GM23338 (cell line): ENCODE measurements around the gene MTA1. TPM values are rescaled to one million over a fixed set of nuclear protein-coding genes. Genes with fewer than 3 reads are reported as not detected.

ENCODE experiments used
- ATAC-seq: fragments of 200-7000 bp; cut with Tn5 transposase; 3 replicates; pipeline ENCODE4 v1.9.1; 2020
- DNase-seq: peaks from one replicate; pipeline ENCODE4 v3.0.0-alpha.2; 2015; ENCODE audit warnings: low spot score
- H2AFZ ChIP-seq: fragments of 200-600 bp; sonication (generic); 2 replicates; pipeline ENCODE4 v1.8.0; 2016; ENCODE audit warnings: antibody characterized with exemption, mild to moderate bottlenecking, moderate library complexity
- H3F3A ChIP-seq: fragments of 200-600 bp; sonication (generic); replicated peaks from 2 replicates; pipeline ENCODE4 v1.8.0; 2017; ENCODE audit warnings: antibody characterized with exemption, mixed run types, low read depth
- H3K27ac ChIP-seq: fragments of 200-600 bp; sonication (generic); 2 replicates; pipeline ENCODE4 v1.6.1; 2016; ENCODE audit warnings: low read depth
- H3K27me3 ChIP-seq: fragments of 200-600 bp; sonication (generic); 2 replicates; pipeline ENCODE4 v1.8.0; 2016; ENCODE audit warnings: mild to moderate bottlenecking, mixed run types, moderate library complexity; ENCODE audit not compliant: insufficient read depth
- H3K36me3 ChIP-seq: fragments of 200-600 bp; sonication (generic); 2 replicates; pipeline ENCODE4 v1.8.0; 2016; ENCODE audit warnings: mild to moderate bottlenecking; ENCODE audit not compliant: insufficient read depth
- H3K4me1 ChIP-seq: fragments of 200-600 bp; sonication (generic); 2 replicates; pipeline ENCODE4 v1.8.0; 2016; ENCODE audit warnings: mild to moderate bottlenecking, moderate library complexity; ENCODE audit not compliant: insufficient read depth
- H3K4me2 ChIP-seq: fragments of 200-600 bp; sonication (generic); 2 replicates; pipeline ENCODE4 v1.7.1; 2017; ENCODE audit warnings: mixed run types
- H3K4me3 ChIP-seq: fragments of 200-600 bp; sonication (generic); 2 replicates; pipeline ENCODE4 v1.6.1; 2016; ENCODE audit warnings: mixed run types
- H3K79me2 ChIP-seq: fragments of 200-600 bp; sonication (generic); replicated peaks from 2 replicates; pipeline ENCODE4 v1.8.0; 2017; ENCODE audit warnings: mild to moderate bottlenecking; ENCODE audit not compliant: insufficient read depth
- H3K9me2 ChIP-seq: fragments of 200-600 bp; sonication (generic); 2 replicates; pipeline ENCODE4 v1.8.0; 2017; ENCODE audit not compliant: insufficient read depth
- H4K20me1 ChIP-seq: fragments of 200-600 bp; sonication (generic); replicated peaks from 2 replicates; pipeline ENCODE4 v1.8.0; 2017; ENCODE audit warnings: mild to moderate bottlenecking; ENCODE audit not compliant: insufficient read depth
- H3K27ac Mint-ChIP-seq: 2 replicates; pipeline ENCODE4 v1.8.0; 2020; ENCODE audit warnings: inconsistent platforms, mild to moderate bottlenecking, moderate library complexity, mixed read lengths
- H3K27me3 Mint-ChIP-seq: 3 replicates; pipeline ENCODE4 v1.8.0; 2022; ENCODE audit warnings: low read depth, mild to moderate bottlenecking, moderate library complexity, mixed read lengths, inconsistent platforms; ENCODE audit not compliant: insufficient read depth, poor library complexity
- H3K36me3 Mint-ChIP-seq: 3 replicates; pipeline ENCODE4 v1.8.0; 2021; ENCODE audit warnings: low read depth, mild to moderate bottlenecking, inconsistent platforms, moderate library complexity, mixed read lengths
- H3K4me1 Mint-ChIP-seq: 3 replicates; pipeline ENCODE4 v1.8.0; 2020; ENCODE audit warnings: mild to moderate bottlenecking, inconsistent platforms, mixed read lengths
- H3K4me3 Mint-ChIP-seq: 3 replicates; pipeline ENCODE4 v1.8.0; 2021; ENCODE audit warnings: moderate library complexity, mild to moderate bottlenecking, inconsistent platforms, mixed read lengths
- H3K9me3 Mint-ChIP-seq: 3 replicates; pipeline ENCODE4 v1.8.0; 2020; ENCODE audit warnings: moderate library complexity, mild to moderate bottlenecking, inconsistent platforms, mixed read lengths
- CREB1 ChIP-seq: fragments of 250-450 bp; sonication (Bioruptor Pico); IDR thresholded peaks from 2 replicates; pipeline ENCODE4 v1.5.0; 2020; ENCODE audit warnings: low read depth, mild to moderate bottlenecking, moderate library complexity
- JUNB ChIP-seq: IDR thresholded peaks from one replicate; pipeline ENCODE4 v1.6.1; 2016; ENCODE audit warnings: antibody characterized with exemption; ENCODE audit not compliant: unreplicated experiment
- NANOG ChIP-seq: IDR thresholded peaks from 2 replicates; pipeline ENCODE4 v1.6.1; 2016; ENCODE audit warnings: antibody characterized with exemption, borderline replicate concordance
- STAT1 ChIP-seq: IDR thresholded peaks from one replicate; pipeline ENCODE4 v1.6.1; 2016; ENCODE audit warnings: antibody characterized with exemption; ENCODE audit not compliant: unreplicated experiment
- ZNF114 ChIP-seq: fragments of 250-450 bp; sonication (Bioruptor Pico); IDR thresholded peaks from 2 replicates; pipeline ENCODE4 v1.5.0; 2020; ENCODE audit warnings: mild to moderate bottlenecking, moderate library complexity
- polyA plus RNA-seq: library from polyadenylated mRNA; unstranded; fragments of >200 nt; fragmentation: Nextera tagmentation; extraction: Ambion mirVana; gene quantifications from 2 replicates; pipeline ENCODE4 v1.2.1, GENCODE V29; 2016
- total RNA-seq: library from RNA; depleted of rRNA; stranded (reverse); fragments of >200 nt; shearing (Covaris generic); gene quantifications from 2 replicates; pipeline ENCODE4 v1.2.3, GENCODE V29; 2014
- TF ChIP-seq, protein P1 (sequence below), 2 experiments: fragments of 200-600 bp in 1 of 2; sonication (generic) in 1 of 2; conservative IDR thresholded peaks; 2 replicates each; pipeline versions ENCODE4 v1.5.1 to v1.6.1; 2016 to 2017; ENCODE audit warnings: antibody characterized with exemption in 2 of 2, low read depth in 2 of 2, mild to moderate bottlenecking in 2 of 2, moderate library complexity in 1 of 2
- TF ChIP-seq, protein P2 (sequence below): fragments of 250-450 bp; sonication (Bioruptor Pico); IDR thresholded peaks from 2 replicates; pipeline ENCODE4 v1.5.0; 2020; ENCODE audit warnings: mild to moderate bottlenecking, moderate library complexity

Gene MTA1
- total and polyA plus RNA-seq, 2 experiments from 2014 or later, result 53.3 to 126 TPM

- Histone ChIP-seq H3K79me2 (no peaks in the 10 kb centered on the region), H3K4me2 (no peak overlapping the region), H2AFZ (no peak overlapping the region), H4K20me1 (no peaks in the 10 kb centered on the region), H3K9me2 (no peaks in the 10 kb centered on the region), H3K27ac (no peak overlapping the region), H3F3A (0 out of 2 replicates have a peak, but pooled peaks cover 2% of the 10 kb centered on the region), H3K4me1 (no peaks in the 10 kb centered on the region), H3K36me3 (no peaks in the 10 kb centered on the region), H3K27me3 (no peaks in the 10 kb centered on the region), H3K4me3 (no peak overlapping the region)
- Mint-ChIP-seq H3K9me3 (no peaks in the 10 kb centered on the region), H3K4me1 (no peaks in the 10 kb centered on the region), H3K27ac (no peak overlapping the region), H3K4me3 (no peak overlapping the region), H3K36me3 (peaks cover 15% of the 10 kb centered on the region), H3K27me3 (peaks cover 4% of the 10 kb centered on the region)
- DNase-seq, result no peak
- TF ChIP-seq NANOG (no peak), JUNB (no peak), ZNF114 (CRISPR knock-in tag) (no peak), CREB1 (CRISPR knock-in tag) (no peak), STAT1 (no peak)
- TF ChIP-seq, protein P1, sequence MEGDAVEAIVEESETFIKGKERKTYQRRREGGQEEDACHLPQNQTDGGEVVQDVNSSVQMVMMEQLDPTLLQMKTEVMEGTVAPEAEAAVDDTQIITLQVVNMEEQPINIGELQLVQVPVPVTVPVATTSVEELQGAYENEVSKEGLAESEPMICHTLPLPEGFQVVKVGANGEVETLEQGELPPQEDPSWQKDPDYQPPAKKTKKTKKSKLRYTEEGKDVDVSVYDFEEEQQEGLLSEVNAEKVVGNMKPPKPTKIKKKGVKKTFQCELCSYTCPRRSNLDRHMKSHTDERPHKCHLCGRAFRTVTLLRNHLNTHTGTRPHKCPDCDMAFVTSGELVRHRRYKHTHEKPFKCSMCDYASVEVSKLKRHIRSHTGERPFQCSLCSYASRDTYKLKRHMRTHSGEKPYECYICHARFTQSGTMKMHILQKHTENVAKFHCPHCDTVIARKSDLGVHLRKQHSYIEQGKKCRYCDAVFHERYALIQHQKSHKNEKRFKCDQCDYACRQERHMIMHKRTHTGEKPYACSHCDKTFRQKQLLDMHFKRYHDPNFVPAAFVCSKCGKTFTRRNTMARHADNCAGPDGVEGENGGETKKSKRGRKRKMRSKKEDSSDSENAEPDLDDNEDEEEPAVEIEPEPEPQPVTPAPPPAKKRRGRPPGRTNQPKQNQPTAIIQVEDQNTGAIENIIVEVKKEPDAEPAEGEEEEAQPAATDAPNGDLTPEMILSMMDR (conservative IDR thresholded peaks at IDR 0.05; ENCODE audit: low read depth in 2 of 2), result no peak
- TF ChIP-seq, protein P2, sequence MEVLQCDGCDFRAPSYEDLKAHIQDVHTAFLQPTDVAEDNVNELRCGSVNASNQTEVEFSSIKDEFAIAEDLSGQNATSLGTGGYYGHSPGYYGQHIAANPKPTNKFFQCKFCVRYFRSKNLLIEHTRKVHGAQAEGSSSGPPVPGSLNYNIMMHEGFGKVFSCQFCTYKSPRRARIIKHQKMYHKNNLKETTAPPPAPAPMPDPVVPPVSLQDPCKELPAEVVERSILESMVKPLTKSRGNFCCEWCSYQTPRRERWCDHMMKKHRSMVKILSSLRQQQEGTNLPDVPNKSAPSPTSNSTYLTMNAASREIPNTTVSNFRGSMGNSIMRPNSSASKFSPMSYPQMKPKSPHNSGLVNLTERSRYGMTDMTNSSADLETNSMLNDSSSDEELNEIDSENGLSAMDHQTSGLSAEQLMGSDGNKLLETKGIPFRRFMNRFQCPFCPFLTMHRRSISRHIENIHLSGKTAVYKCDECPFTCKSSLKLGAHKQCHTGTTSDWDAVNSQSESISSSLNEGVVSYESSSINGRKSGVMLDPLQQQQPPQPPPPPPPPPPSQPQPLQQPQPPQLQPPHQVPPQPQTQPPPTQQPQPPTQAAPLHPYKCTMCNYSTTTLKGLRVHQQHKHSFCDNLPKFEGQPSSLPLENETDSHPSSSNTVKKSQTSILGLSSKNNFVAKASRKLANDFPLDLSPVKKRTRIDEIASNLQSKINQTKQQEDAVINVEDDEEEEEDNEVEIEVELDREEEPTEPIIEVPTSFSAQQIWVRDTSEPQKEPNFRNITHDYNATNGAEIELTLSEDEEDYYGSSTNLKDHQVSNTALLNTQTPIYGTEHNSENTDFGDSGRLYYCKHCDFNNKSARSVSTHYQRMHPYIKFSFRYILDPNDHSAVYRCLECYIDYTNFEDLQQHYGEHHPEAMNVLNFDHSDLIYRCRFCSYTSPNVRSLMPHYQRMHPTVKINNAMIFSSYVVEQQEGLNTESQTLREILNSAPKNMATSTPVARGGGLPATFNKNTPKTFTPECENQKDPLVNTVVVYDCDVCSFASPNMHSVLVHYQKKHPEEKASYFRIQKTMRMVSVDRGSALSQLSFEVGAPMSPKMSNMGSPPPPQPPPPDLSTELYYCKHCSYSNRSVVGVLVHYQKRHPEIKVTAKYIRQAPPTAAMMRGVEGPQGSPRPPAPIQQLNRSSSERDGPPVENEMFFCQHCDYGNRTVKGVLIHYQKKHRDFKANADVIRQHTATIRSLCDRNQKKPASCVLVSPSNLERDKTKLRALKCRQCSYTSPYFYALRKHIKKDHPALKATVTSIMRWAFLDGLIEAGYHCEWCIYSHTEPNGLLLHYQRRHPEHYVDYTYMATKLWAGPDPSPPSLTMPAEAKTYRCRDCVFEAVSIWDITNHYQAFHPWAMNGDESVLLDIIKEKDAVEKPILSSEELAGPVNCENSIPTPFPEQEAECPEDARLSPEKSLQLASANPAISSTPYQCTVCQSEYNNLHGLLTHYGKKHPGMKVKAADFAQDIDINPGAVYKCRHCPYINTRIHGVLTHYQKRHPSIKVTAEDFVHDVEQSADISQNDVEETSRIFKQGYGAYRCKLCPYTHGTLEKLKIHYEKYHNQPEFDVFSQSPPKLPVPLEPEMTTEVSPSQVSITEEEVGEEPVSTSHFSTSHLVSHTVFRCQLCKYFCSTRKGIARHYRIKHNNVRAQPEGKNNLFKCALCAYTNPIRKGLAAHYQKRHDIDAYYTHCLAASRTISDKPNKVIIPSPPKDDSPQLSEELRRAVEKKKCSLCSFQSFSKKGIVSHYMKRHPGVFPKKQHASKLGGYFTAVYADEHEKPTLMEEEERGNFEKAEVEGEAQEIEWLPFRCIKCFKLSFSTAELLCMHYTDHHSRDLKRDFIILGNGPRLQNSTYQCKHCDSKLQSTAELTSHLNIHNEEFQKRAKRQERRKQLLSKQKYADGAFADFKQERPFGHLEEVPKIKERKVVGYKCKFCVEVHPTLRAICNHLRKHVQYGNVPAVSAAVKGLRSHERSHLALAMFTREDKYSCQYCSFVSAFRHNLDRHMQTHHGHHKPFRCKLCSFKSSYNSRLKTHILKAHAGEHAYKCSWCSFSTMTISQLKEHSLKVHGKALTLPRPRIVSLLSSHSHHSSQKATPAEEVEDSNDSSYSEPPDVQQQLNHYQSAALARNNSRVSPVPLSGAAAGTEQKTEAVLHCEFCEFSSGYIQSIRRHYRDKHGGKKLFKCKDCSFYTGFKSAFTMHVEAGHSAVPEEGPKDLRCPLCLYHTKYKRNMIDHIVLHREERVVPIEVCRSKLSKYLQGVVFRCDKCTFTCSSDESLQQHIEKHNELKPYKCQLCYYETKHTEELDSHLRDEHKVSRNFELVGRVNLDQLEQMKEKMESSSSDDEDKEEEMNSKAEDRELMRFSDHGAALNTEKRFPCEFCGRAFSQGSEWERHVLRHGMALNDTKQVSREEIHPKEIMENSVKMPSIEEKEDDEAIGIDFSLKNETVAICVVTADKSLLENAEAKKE (CRISPR knock-in tag), result no peak
- no peak for ATAC-seq
Measured at GRCh38 chr14:105384041-105384557, 35.5 kb upstream of the MTA1 start.
